ENCODE measurements around the gene RAD23A. TPM values are rescaled to one million over a fixed set of nuclear protein-coding genes. Genes with fewer than 3 reads are reported as not detected.

The RAD23A gene
- total RNA-seq, 1 donor from 2014 or later = 78.8 TPM

Small RNA genes lying within 50 kb of the gene (microRNA-seq; reads per million reads assigned to microRNA genes)
- gene MIR5695 (ENCODE audit: borderline number of aligned reads, unreplicated experiment) (not detected), gene MIR6515 (ENCODE audit: borderline number of aligned reads, unreplicated experiment) (3.0 reads per million)

Other genes starting within 250 kb of the RAD23A start
- gene FBXW9, start 249.2 kb upstream of the RAD23A start, total RNA-seq = 14.6 and 15.1 TPM in 2 replicates
- gene TNPO2, start 221.9 kb upstream of the RAD23A start, total RNA-seq = 109 and 113 TPM in 2 replicates
- gene TRIR, start 211.2 kb upstream of the RAD23A start, total RNA-seq = 171 and 180 TPM in 2 replicates
- 59.8 and 66.0 TPM in 2 replicates for gene GET3, start 208.4 kb upstream of the RAD23A start, total RNA-seq
- not detected in 2 replicates for gene BEST2, start 194.1 kb upstream of the RAD23A start, total RNA-seq
- 115 TPM in 2 replicates for gene HOOK2, start 170.3 kb upstream of the RAD23A start, total RNA-seq
- 5.7 and 6.0 TPM in 2 replicates for gene JUNB, start 154.4 kb upstream of the RAD23A start, total RNA-seq
- gene PRDX2, start 144.1 kb upstream of the RAD23A start, total RNA-seq = 524 and 554 TPM in 2 replicates
- 16.5 and 22.7 TPM in 2 replicates for gene THSD8, start 143.8 kb upstream of the RAD23A start, total RNA-seq
- 32.8 and 37.4 TPM in 2 replicates for gene RNASEH2A, start 139.3 kb upstream of the RAD23A start, total RNA-seq
- not detected in 2 replicates for gene RTBDN, start 111.3 kb upstream of the RAD23A start, total RNA-seq
- gene MAST1, start 107.3 kb upstream of the RAD23A start, total RNA-seq = 5.3 and 5.9 TPM in 2 replicates
- gene DNASE2, start 64.4 kb upstream of the RAD23A start, total RNA-seq = 26.0 and 31.7 TPM in 2 replicates
- not detected in 2 replicates for gene KLF1, start 58.7 kb upstream of the RAD23A start, total RNA-seq
- 59.3 and 60.6 TPM in 2 replicates for gene GCDH, start 54.7 kb upstream of the RAD23A start, total RNA-seq
- 1.2 and 1.8 TPM in 2 replicates for gene SYCE2, start 26.6 kb upstream of the RAD23A start, total RNA-seq
- gene FARSA, start 12.2 kb upstream of the RAD23A start, total RNA-seq = 61.2 and 63.3 TPM in 2 replicates
- gene CALR, start 7.3 kb upstream of the RAD23A start, total RNA-seq = 707 and 730 TPM in 2 replicates
- 16.8 and 20.8 TPM in 2 replicates for gene GADD45GIP1, start 11.4 kb downstream of the RAD23A start, total RNA-seq
- not detected in 2 replicates for gene DAND5, start 23.7 kb downstream of the RAD23A start, total RNA-seq
- gene NFIX, start 49.6 kb downstream of the RAD23A start, total RNA-seq = 0.46 and 0.51 TPM in 2 replicates
- 0.47 and 0.50 TPM in 2 replicates for gene LYL1, start 157.0 kb downstream of the RAD23A start, total RNA-seq
- gene TRMT1, start 170.9 kb downstream of the RAD23A start, total RNA-seq = 51.5 and 52.4 TPM in 2 replicates
- gene NACC1, start 172.4 kb downstream of the RAD23A start, total RNA-seq = 92.3 and 103 TPM in 2 replicates
- 49.2 and 55.9 TPM in 2 replicates for gene STX10, start 204.5 kb downstream of the RAD23A start, total RNA-seq
- gene IER2, start 204.5 kb downstream of the RAD23A start, total RNA-seq = 88.4 and 93.4 TPM in 2 replicates

All from progenitor cell of endocrine pancreas (in vitro differentiated cells).